B cell (primary cell): ENCODE results near the gene UTP15. TPM values are rescaled to one million over a fixed set of nuclear protein-coding genes. Genes with fewer than 3 reads are reported as not detected.

Experiments used
- ATAC-seq: fragments of 200-7000 bp; cut with Tn5 transposase; one replicate; pipeline ENCODE4 v1.10.0; 2021; ENCODE audit warnings: low read depth, mild to moderate bottlenecking, moderate number of reproducible peaks, moderate library complexity
- CTCF ChIA-PET: fragments of 350-600 bp; sonication (Branson Sonifier 250); formaldehyde crosslinking; loops from one replicate; lab custom pipeline; 2021; ENCODE audit warnings: antibody characterized with exemption, inconsistent platforms; lab: Charles Lee
- POLR2A ChIA-PET: fragments of 350-600 bp; sonication (Branson Sonifier 250); formaldehyde crosslinking; loops from one replicate; lab custom pipeline; 2021; ENCODE audit warnings: antibody characterized with exemption; lab: Charles Lee
- DNase-seq: peaks from one replicate; pipeline ENCODE4 v3.0.0; 2013
- H2AFZ ChIP-seq: 2 replicates; pipeline ENCODE4 v1.6.1; 2012; ENCODE audit warnings: mild to moderate bottlenecking, low read depth, low read length; ENCODE audit not compliant: insufficient read depth, poor library complexity, severe bottlenecking
- H3K27ac ChIP-seq, 2 donors: 1 replicate in 1 of 2; 2 replicates in 1 of 2; pipeline ENCODE4 v1.5.1; 2012 to 2013; ENCODE audit warnings: low read length in 2 of 2, mild to moderate bottlenecking in 2 of 2, moderate library complexity in 1 of 2
- H3K27me3 ChIP-seq, 4 experiments: fragments of 200-600 bp in 1 of 4; sonication (generic) in 1 of 4; replicated peaks in 1 of 4; 1 replicate in 2 of 4; 2 replicates in 2 of 4; pipeline versions ENCODE4 v1.6.1 to v1.7.0; 2013 to 2016; ENCODE audit warnings: low read length in 3 of 4, mild to moderate bottlenecking in 2 of 4, mixed read lengths in 1 of 4, moderate library complexity in 1 of 4; ENCODE audit not compliant: insufficient read depth in 4 of 4, control insufficient read depth in 3 of 4; ENCODE audit errors: control extremely low read depth in 1 of 4
- H3K36me3 ChIP-seq, 2 experiments: replicated peaks in 1 of 2; 1 replicate in 1 of 2; 2 replicates in 1 of 2; pipeline versions ENCODE4 v1.6.1 to v1.7.1; 2013; ENCODE audit warnings: low read length in 1 of 2; ENCODE audit not compliant: insufficient read depth in 2 of 2, control insufficient read depth in 1 of 2; ENCODE audit errors: control extremely low read depth in 1 of 2, extremely low read depth in 1 of 2
- H3K4me1 ChIP-seq, 2 donors: fragments of 200-600 bp in 1 of 2; sonication (generic) in 1 of 2; 1 replicate in 1 of 2; 2 replicates in 1 of 2; pipeline versions ENCODE4 v1.5.1 to v1.6.1; 2013 to 2017; ENCODE audit warnings: low read length in 2 of 2; ENCODE audit not compliant: control insufficient read depth in 2 of 2, insufficient read depth in 2 of 2
- H3K4me2 ChIP-seq: replicated peaks from 2 replicates; pipeline ENCODE3; 2012; ENCODE audit warnings: mild to moderate bottlenecking, low read depth, low read length; ENCODE audit not compliant: poor library complexity, severe bottlenecking
- H3K4me3 ChIP-seq, 5 experiments: fragments of 200-600 bp in 1 of 5; sonication (generic) in 1 of 5; 1 replicate in 3 of 5; 2 replicates in 2 of 5; pipeline versions ENCODE4 v1.5.1 to v1.7.0; 2011 to 2016; ENCODE audit warnings: low read length in 4 of 5, mild to moderate bottlenecking in 4 of 5, low read depth in 2 of 5, control low read depth in 1 of 5, moderate library complexity in 1 of 5; ENCODE audit not compliant: insufficient read depth in 1 of 5; ENCODE audit errors: control extremely low read depth in 1 of 5, extremely low read depth in 1 of 5
- H3K79me2 ChIP-seq: fragments of 200-600 bp; sonication (generic); one replicate; pipeline ENCODE4 v1.6.0; 2016; ENCODE audit warnings: low read length; ENCODE audit not compliant: control insufficient read depth, insufficient read depth
- H3K9ac ChIP-seq: fragments of 200-600 bp; sonication (generic); 2 replicates; pipeline ENCODE4 v1.6.1; 2017; ENCODE audit warnings: mild to moderate bottlenecking, low read length, moderate library complexity
- H3K9me3 ChIP-seq, 3 donors: one replicate each; pipeline versions ENCODE4 v1.6.1 to v1.7.1; 2013; ENCODE audit warnings: low read length in 2 of 3; ENCODE audit not compliant: control insufficient read depth in 2 of 3, insufficient read depth in 1 of 3; ENCODE audit errors: control extremely low read depth in 1 of 3
- H4K20me1 ChIP-seq: 2 replicates; pipeline ENCODE4 v1.6.0; 2012; ENCODE audit warnings: mild to moderate bottlenecking, low read length; ENCODE audit not compliant: insufficient read depth, control insufficient read depth, poor library complexity, severe bottlenecking
- H3K27ac Mint-ChIP-seq: one replicate; pipeline ENCODE4 v1.8.0; 2021; ENCODE audit warnings: mixed read lengths
- H3K27me3 Mint-ChIP-seq: one replicate; pipeline ENCODE4 v1.8.0; 2021; ENCODE audit warnings: mixed read lengths
- H3K4me1 Mint-ChIP-seq: one replicate; pipeline ENCODE4 v1.8.0; 2021; ENCODE audit warnings: mixed read lengths
- H3K4me3 Mint-ChIP-seq: one replicate; pipeline ENCODE4 v1.8.0; 2021; ENCODE audit warnings: mixed read lengths
- H3K9me3 Mint-ChIP-seq: one replicate; pipeline ENCODE4 v1.8.0; 2022; ENCODE audit warnings: mixed read lengths; ENCODE audit not compliant: insufficient read depth
- EZH2 ChIP-seq: IDR thresholded peaks from 2 replicates; pipeline ENCODE4 v1.6.1; 2012; ENCODE audit warnings: borderline replicate concordance, low read depth, mild to moderate bottlenecking, moderate library complexity, low read length; ENCODE audit not compliant: insufficient read depth, poor library complexity, severe bottlenecking
- WGBS: methylation state at CpG from one replicate; pipeline ENCODE4 v1.1.5; 2013; ENCODE audit warnings: missing lambda C conversion rate; ENCODE audit not compliant: insufficient coverage; 5-methylcytosine and 5-hydroxymethylcytosine counted together
- intact Hi-C: fragments of 100-400 bp; cut with micrococcal nuclease; formaldehyde crosslinking; loops from one replicate; pipeline ENCODE4 v1.10.0; 2022
- polyA plus RNA-seq: library from polyadenylated mRNA; depleted of rRNA; stranded (reverse); fragments of >200 nt; gene quantifications from 2 replicates; pipeline ENCODE4 v1.2.3, GENCODE V29; 2012
- total RNA-seq, 2 donors: library from RNA; stranded (reverse); fragments of 120-200 nt in 1 of 2; gene quantifications; 1 replicate in 1 of 2; 2 replicates in 1 of 2; pipeline versions ENCODE4 v1.2.3 to v1.2.4, GENCODE V29; 2013 to 2022
- TF ChIP-seq, protein P1 (sequence below): fragments of 200-600 bp; IDR thresholded peaks from one replicate; pipeline ENCODE4 v1.8.0; 2022; ENCODE audit warnings: antibody characterized with exemption, mild to moderate bottlenecking

UTP15 gene
- total and polyA plus RNA-seq, 2 donors (not counting 1 experiment from before 2014, with no cell fraction given), result 17.1 to 25.3 TPM

DNA sequence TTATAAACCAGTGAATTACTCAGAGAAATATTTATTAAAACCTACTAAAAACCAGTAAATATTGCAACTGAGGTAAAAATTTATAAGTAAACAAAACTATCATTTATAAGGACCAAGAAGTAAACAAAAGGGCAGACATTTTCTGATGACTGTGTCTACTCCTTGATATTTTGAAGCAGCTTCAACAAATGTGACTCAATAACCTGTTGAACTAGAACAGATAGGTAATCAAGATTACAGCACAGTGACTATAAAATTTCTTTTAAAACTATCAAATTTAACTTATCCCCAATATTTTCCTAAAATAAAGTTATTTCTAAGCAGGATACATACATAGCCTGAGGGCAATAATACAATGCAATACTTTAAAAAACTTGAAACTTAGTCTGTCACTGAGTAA lies 12.9 kb upstream of the UTP15 start:
- POLR2A ChIA-PET, result no interaction called here

DNA sequence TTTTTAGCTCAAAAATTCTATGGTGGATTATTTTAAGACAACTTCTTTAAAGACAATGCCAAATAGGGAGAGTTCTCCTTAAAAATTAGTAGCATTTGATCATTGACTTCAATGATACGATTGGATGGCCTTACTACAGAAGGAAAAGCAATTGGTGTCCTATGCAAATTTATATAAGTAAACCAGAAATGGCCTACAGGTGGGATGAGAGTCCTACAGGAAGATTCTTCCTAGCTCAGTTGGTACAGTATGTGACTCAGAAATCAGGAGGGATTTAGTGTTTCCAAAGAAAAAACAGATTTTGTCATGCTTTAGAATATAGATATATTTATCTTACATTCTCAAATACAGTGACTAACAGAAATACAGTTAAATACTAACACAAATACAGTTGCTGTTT lies 6.6 kb upstream of the UTP15 start:
- peaks cover 10% of the 10 kb centered on the region for H3K4me1 Mint-ChIP-seq
- H2AFZ ChIP-seq, result no peak overlapping the region
- peaks cover 7 to 51% of the 10 kb centered on the region in 2 experiments for H3K36me3 ChIP-seq
- H3K27me3 ChIP-seq, result no peaks in the 10 kb centered on the region
- WGBS, result no CpG with 5 or more reads among the region's 1 CpG
- H4K20me1 ChIP-seq, result no peaks in the 10 kb centered on the region
- ChIA-PET POLR2A (no interaction called here), CTCF (interaction anchor here (1.1 kb wide), 1 partner anchor 13 kb away, joined by 3 read pairs; no protein-coding TSS in a partner anchor)
- DNase-seq (no peak), ATAC-seq (no peak)
- H3K27ac ChIP-seq, result no peak overlapping the region
- TF ChIP-seq, protein P1, sequence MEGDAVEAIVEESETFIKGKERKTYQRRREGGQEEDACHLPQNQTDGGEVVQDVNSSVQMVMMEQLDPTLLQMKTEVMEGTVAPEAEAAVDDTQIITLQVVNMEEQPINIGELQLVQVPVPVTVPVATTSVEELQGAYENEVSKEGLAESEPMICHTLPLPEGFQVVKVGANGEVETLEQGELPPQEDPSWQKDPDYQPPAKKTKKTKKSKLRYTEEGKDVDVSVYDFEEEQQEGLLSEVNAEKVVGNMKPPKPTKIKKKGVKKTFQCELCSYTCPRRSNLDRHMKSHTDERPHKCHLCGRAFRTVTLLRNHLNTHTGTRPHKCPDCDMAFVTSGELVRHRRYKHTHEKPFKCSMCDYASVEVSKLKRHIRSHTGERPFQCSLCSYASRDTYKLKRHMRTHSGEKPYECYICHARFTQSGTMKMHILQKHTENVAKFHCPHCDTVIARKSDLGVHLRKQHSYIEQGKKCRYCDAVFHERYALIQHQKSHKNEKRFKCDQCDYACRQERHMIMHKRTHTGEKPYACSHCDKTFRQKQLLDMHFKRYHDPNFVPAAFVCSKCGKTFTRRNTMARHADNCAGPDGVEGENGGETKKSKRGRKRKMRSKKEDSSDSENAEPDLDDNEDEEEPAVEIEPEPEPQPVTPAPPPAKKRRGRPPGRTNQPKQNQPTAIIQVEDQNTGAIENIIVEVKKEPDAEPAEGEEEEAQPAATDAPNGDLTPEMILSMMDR, result no peak
- no peak for TF ChIP-seq EZH2
- no peak overlapping the region for H3K27ac Mint-ChIP-seq
- H3K4me3 Mint-ChIP-seq, result no peak overlapping the region
- no peak overlapping the region for H3K9ac ChIP-seq
- H3K4me1 ChIP-seq, result peaks cover 3 to 4% of the 10 kb centered on the region in 2 donors
- no peak overlapping the region for H3K4me3 ChIP-seq
- H3K79me2 ChIP-seq, result peaks cover 15% of the 10 kb centered on the region
- no peaks in the 10 kb centered on the region for H3K9me3 ChIP-seq
- intact Hi-C loops, result loop anchor here (2.0 kb wide), 1 partner anchor 54 kb away; no protein-coding TSS in a partner anchor
- H3K27me3 Mint-ChIP-seq, result no peaks in the 10 kb centered on the region
- no peak overlapping the region for H3K4me2 ChIP-seq
- no peaks in the 10 kb centered on the region for H3K9me3 Mint-ChIP-seq

More for the DNA sequence above, 12.9 kb upstream of the UTP15 start:
- no peak overlapping the region for H3K4me3 Mint-ChIP-seq
- no peak overlapping the region for H2AFZ ChIP-seq
- H3K27ac Mint-ChIP-seq, result no peak overlapping the region
- no peak overlapping the region for H3K4me3 ChIP-seq
- no peak for ATAC-seq
- H3K4me1 Mint-ChIP-seq, result no peaks in the 10 kb centered on the region
- intact Hi-C loops, result no loop called here
- no peak for TF ChIP-seq EZH2
- TF ChIP-seq, protein P1, result no peak
- no peak overlapping the region for H3K27ac ChIP-seq
- no peaks in the 10 kb centered on the region for H3K9me3 ChIP-seq
- no peaks in the 10 kb centered on the region for H3K27me3 ChIP-seq
- peaks cover 7 to 45% of the 10 kb centered on the region in 2 experiments for H3K36me3 ChIP-seq
- H3K79me2 ChIP-seq, result no peaks in the 10 kb centered on the region
- H4K20me1 ChIP-seq, result no peaks in the 10 kb centered on the region
- H3K9me3 Mint-ChIP-seq, result no peaks in the 10 kb centered on the region
- H3K9ac ChIP-seq, result no peak overlapping the region
- H3K4me1 ChIP-seq, result no peaks in the 10 kb centered on the region
- no peak overlapping the region for H3K4me2 ChIP-seq
- DNase-seq, result no peak
- no peaks in the 10 kb centered on the region for H3K27me3 Mint-ChIP-seq
- CTCF ChIA-PET, result no interaction called here
